Measurements from ENCODE around the gene LAMTOR3.

DNA sequence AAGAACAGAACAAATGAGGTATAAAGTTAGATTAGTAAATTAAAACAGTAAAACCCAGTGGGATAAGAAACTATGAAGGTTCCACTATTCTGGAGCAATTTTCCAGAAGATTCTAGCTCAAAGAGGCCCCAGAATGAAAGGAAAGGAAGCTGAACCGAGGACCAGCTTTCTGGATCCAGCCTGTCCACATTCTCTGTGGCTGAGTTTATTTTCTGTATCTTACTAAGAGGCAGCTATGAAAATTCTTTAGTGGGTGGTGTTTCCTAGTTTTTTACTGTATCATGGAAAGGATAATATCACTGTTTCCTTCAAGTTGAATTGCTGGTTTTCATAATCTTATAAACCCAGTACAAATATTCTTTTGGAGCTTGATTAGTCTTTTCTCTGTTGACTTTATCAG is 65.8 kb downstream of the LAMTOR3 start:
- TF ChIP-seq, protein P1, sequence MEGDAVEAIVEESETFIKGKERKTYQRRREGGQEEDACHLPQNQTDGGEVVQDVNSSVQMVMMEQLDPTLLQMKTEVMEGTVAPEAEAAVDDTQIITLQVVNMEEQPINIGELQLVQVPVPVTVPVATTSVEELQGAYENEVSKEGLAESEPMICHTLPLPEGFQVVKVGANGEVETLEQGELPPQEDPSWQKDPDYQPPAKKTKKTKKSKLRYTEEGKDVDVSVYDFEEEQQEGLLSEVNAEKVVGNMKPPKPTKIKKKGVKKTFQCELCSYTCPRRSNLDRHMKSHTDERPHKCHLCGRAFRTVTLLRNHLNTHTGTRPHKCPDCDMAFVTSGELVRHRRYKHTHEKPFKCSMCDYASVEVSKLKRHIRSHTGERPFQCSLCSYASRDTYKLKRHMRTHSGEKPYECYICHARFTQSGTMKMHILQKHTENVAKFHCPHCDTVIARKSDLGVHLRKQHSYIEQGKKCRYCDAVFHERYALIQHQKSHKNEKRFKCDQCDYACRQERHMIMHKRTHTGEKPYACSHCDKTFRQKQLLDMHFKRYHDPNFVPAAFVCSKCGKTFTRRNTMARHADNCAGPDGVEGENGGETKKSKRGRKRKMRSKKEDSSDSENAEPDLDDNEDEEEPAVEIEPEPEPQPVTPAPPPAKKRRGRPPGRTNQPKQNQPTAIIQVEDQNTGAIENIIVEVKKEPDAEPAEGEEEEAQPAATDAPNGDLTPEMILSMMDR (IDR thresholded peaks at IDR 0.05 in 8 of 11, conservative IDR thresholded peaks at IDR 0.05 in 3 of 11) = no peak
- TF ChIP-seq POLR2A (IDR thresholded peaks at IDR 0.05) = no peak

All from spleen (tissue), 7 donors.